ENCODE data around the gene ABCC11.

DNA sequence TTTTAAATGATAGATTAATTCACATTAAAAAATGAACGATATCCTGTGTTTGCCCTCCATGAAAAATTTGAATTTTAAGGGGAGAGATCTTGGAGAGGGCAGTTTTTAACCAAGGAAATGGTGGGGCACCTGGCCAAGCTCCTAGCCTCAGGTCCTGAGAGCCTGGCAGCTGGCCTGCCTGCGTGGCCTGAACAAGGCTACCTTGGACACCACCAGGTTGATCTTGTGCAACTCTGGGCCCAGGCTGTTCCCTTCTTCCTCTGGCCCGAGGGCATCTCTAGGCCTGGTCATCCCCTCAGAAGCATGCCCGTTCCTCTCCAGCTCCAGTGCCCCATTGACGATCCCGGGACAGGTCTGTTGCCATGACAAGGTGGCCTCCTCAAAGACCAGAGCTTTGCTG lies 36.6 kb downstream of the ABCC11 start:
- TF ChIP-seq, protein P1, sequence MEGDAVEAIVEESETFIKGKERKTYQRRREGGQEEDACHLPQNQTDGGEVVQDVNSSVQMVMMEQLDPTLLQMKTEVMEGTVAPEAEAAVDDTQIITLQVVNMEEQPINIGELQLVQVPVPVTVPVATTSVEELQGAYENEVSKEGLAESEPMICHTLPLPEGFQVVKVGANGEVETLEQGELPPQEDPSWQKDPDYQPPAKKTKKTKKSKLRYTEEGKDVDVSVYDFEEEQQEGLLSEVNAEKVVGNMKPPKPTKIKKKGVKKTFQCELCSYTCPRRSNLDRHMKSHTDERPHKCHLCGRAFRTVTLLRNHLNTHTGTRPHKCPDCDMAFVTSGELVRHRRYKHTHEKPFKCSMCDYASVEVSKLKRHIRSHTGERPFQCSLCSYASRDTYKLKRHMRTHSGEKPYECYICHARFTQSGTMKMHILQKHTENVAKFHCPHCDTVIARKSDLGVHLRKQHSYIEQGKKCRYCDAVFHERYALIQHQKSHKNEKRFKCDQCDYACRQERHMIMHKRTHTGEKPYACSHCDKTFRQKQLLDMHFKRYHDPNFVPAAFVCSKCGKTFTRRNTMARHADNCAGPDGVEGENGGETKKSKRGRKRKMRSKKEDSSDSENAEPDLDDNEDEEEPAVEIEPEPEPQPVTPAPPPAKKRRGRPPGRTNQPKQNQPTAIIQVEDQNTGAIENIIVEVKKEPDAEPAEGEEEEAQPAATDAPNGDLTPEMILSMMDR (IDR thresholded peaks at IDR 0.05): no peak
- TF ChIP-seq ZNF302 (CRISPR knock-in tag; IDR thresholded peaks at IDR 0.05): no peak
- no peak for TF ChIP-seq NFE2L2 (conservative IDR thresholded peaks at IDR 0.05; ENCODE audit: low read length)
- no peak for TF ChIP-seq MAFK (IDR thresholded peaks at IDR 0.05; ENCODE audit: partially characterized antibody)
- no peak for TF ChIP-seq BHLHE40 (IDR thresholded peaks at IDR 0.05; ENCODE audit: low read depth, low read length)
- TF ChIP-seq, protein P2, sequence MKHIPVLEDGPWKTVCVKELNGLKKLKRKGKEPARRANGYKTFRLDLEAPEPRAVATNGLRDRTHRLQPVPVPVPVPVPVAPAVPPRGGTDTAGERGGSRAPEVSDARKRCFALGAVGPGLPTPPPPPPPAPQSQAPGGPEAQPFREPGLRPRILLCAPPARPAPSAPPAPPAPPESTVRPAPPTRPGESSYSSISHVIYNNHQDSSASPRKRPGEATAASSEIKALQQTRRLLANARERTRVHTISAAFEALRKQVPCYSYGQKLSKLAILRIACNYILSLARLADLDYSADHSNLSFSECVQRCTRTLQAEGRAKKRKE (CRISPR knock-in tag; IDR thresholded peaks at IDR 0.05; ENCODE audit: low read depth): no peak
